K562 (cell line): ENCODE results near the gene PUM1. TPM values are rescaled to one million over a fixed set of nuclear protein-coding genes. Genes with fewer than 3 reads are reported as not detected.
A peak's percentile ranks its signal among the peaks of the same experiment; 100 is the strongest.

Experiments
- HDAC8 ChIP-seq: fragments of 450-650 bp; IDR thresholded peaks from 2 replicates; pipeline ENCODE4 v1.6.1; 2016; ENCODE audit warnings: mild to moderate bottlenecking, missing genetic modification characterization, moderate library complexity, missing compliant biosample characterization
- polyA plus RNA-seq, 8 experiments: library from polyadenylated mRNA; depleted of rRNA in 4 of 8; stranded (reverse) in 5 of 8; unstranded in 3 of 8; fragments of >200 nt; fragmentation: Nextera tagmentation in 2 of 8; fragmentation: Illumina TruSeq in 1 of 8; extraction: Ambion mirVana in 2 of 8; extraction: Trizol in 1 of 8; gene quantifications; 2 replicates each; pipeline versions ENCODE4 v1.2.1 to v1.2.3, GENCODE V29; 2011 to 2014; ENCODE audit warnings: inconsistent platforms in 1 of 8, missing spikeins in 1 of 8
- total RNA-seq, 7 experiments: library from RNA; depleted of rRNA in 6 of 7; stranded (reverse); fragments of >200 nt in 6 of 7; fragmentation: Illumina TruSeq in 2 of 7; extraction: Trizol in 2 of 7; gene quantifications; 2 replicates each; pipeline versions ENCODE4 v1.2.1 to v1.2.3, GENCODE V29; 2011 to 2021; ENCODE audit warnings: low replicate concordance in 1 of 7
- TF ChIP-seq, protein P1 (sequence below): sonication (generic); formaldehyde crosslinking; IDR thresholded peaks from 2 replicates; pipeline ENCODE4 v1.8.0; 2023; ENCODE audit warnings: mild to moderate bottlenecking, missing genetic modification reagents
- TF ChIP-seq, protein P2 (sequence below): sonication (generic); formaldehyde crosslinking; IDR thresholded peaks from 2 replicates; pipeline ENCODE4 v1.8.1; 2023; ENCODE audit warnings: missing genetic modification reagents, mild to moderate bottlenecking, borderline replicate concordance

PUM1 gene
- total and polyA plus RNA-seq, 9 of the 15 experiments (the other 6 are each of a cell fraction or from before 2014, with no cell fraction given): 37.7 to 104 (median 55.7) TPM

DNA sequence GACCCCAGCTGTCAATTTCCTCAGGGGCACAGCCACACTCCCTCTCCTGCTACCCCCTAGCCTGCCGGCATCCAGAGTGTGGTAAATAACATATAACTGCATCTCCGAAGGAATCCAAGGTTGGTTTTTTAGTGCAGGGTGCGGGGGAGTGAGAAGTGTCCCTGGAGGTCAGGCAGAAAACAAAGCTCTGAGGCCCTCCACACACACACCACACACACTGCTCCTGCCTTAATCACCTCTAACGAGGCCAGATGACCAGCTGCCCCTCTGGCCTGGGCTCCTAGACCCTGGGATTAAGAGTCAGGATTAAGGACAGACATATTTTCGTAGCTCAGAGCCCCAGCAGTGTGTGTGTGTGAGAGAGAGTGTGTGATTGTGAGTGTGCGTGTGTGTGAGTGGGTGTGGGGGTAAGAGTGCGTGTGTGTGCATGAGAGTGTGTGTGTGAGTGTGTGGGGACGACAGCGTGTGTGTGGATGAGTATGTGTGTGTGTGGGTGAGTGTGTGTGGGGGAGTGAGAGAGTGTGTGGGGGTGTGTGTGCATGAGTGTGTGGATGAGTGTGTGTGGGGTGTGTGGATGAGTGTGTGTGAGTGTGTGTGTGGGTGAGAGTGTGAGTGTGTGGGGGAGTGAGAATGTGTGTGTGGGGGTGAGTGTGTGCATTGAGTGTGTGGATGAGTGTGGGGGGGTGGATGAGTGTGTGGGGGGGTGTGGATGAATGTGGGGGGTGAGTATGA lies 171.6 kb downstream of the PUM1 start (continued):
- TF ChIP-seq, protein P1, sequence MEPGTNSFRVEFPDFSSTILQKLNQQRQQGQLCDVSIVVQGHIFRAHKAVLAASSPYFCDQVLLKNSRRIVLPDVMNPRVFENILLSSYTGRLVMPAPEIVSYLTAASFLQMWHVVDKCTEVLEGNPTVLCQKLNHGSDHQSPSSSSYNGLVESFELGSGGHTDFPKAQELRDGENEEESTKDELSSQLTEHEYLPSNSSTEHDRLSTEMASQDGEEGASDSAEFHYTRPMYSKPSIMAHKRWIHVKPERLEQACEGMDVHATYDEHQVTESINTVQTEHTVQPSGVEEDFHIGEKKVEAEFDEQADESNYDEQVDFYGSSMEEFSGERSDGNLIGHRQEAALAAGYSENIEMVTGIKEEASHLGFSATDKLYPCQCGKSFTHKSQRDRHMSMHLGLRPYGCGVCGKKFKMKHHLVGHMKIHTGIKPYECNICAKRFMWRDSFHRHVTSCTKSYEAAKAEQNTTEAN (CRISPR knock-in tag): peak; percentile 95; the same call in 1 of the 2 replicates
- TF ChIP-seq, protein P2, sequence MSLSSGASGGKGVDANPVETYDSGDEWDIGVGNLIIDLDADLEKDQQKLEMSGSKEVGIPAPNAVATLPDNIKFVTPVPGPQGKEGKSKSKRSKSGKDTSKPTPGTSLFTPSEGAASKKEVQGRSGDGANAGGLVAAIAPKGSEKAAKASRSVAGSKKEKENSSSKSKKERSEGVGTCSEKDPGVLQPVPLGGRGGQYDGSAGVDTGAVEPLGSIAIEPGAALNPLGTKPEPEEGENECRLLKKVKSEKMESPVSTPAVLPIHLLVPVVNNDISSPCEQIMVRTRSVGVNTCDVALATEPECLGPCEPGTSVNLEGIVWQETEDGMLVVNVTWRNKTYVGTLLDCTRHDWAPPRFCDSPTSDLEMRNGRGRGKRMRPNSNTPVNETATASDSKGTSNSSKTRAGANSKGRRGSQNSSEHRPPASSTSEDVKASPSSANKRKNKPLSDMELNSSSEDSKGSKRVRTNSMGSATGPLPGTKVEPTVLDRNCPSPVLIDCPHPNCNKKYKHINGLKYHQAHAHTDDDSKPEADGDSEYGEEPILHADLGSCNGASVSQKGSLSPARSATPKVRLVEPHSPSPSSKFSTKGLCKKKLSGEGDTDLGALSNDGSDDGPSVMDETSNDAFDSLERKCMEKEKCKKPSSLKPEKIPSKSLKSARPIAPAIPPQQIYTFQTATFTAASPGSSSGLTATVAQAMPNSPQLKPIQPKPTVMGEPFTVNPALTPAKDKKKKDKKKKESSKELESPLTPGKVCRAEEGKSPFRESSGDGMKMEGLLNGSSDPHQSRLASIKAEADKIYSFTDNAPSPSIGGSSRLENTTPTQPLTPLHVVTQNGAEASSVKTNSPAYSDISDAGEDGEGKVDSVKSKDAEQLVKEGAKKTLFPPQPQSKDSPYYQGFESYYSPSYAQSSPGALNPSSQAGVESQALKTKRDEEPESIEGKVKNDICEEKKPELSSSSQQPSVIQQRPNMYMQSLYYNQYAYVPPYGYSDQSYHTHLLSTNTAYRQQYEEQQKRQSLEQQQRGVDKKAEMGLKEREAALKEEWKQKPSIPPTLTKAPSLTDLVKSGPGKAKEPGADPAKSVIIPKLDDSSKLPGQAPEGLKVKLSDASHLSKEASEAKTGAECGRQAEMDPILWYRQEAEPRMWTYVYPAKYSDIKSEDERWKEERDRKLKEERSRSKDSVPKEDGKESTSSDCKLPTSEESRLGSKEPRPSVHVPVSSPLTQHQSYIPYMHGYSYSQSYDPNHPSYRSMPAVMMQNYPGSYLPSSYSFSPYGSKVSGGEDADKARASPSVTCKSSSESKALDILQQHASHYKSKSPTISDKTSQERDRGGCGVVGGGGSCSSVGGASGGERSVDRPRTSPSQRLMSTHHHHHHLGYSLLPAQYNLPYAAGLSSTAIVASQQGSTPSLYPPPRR (CRISPR knock-in tag): no peak
- TF ChIP-seq HDAC8 (tag): no peak
